Skin epidermis (tissue), 12 donors: ENCODE data around the gene HMSD.
A peak's percentile ranks its signal among the peaks of the same experiment; 100 is the strongest.

Experiments
- H3K27ac ChIP-seq, 21 experiments: fragments of 200-600 bp; sonication (generic) in 11 of 21; one replicate each; pipeline ENCODE4 v1.5.0; 2020; ENCODE audit warnings: mild to moderate bottlenecking in 3 of 21, inconsistent platforms in 2 of 21, moderate library complexity in 2 of 21
- H3K4me3 ChIP-seq, 7 experiments: fragments of 200-600 bp; sonication (generic) in 2 of 7; one replicate each; pipeline ENCODE4 v1.5.0; 2020; ENCODE audit warnings: inconsistent platforms in 2 of 7, mild to moderate bottlenecking in 2 of 7, moderate library complexity in 1 of 7

HMSD gene

GRCh38 chr18:63981719-63982118, 32.6 kb downstream of the HMSD start:
- H3K27ac ChIP-seq: peak overlapping the region in 2 of 21 experiments; percentile 22 to 60
- H3K4me3 ChIP-seq: no peak overlapping the region

- H3K4me3 ChIP-seq: no peak overlapping the region
These were observed 33.3 kb downstream of the HMSD start for GRCh38 chr18:63982361-63982760.

GRCh38 chr18:63986885-63987284, 37.8 kb downstream of the HMSD start:
- no peak overlapping the region for H3K27ac ChIP-seq

More at GRCh38 chr18:63982361-63982760, 33.3 kb downstream of the HMSD start:
- peak overlapping the region in 1 of 21 experiments; percentile 13 for H3K27ac ChIP-seq

GRCh38 chr18:63987743-63988142, 38.6 kb downstream of the HMSD start:
- H3K4me3 ChIP-seq: no peak overlapping the region

More at GRCh38 chr18:63986885-63987284, 37.8 kb downstream of the HMSD start:
- no peak overlapping the region for H3K4me3 ChIP-seq

GRCh38 chr18:63992751-63993150, 43.6 kb downstream of the HMSD start:
- Histone ChIP-seq H3K27ac (no peak overlapping the region), H3K4me3 (no peak overlapping the region)

More at GRCh38 chr18:63987743-63988142, 38.6 kb downstream of the HMSD start:
- H3K27ac ChIP-seq: no peak overlapping the region

- H3K4me3 ChIP-seq: no peak overlapping the region
- no peak overlapping the region for H3K27ac ChIP-seq
These were observed 45.8 kb downstream of the HMSD start for GRCh38 chr18:63994783-63995399.

- Histone ChIP-seq H3K27ac (no peak overlapping the region), H3K4me3 (no peak overlapping the region)
These were observed 47.9 kb downstream of the HMSD start for GRCh38 chr18:63997041-63997440.

GRCh38 chr18:63997606-63998005, 48.5 kb downstream of the HMSD start:
- Histone ChIP-seq H3K27ac (no peak overlapping the region), H3K4me3 (no peak overlapping the region)

GRCh38 chr18:63999871-64000270, 50.8 kb downstream of the HMSD start:
- no peak overlapping the region for H3K27ac ChIP-seq
- no peak overlapping the region for H3K4me3 ChIP-seq

GRCh38 chr18:64002581-64002980, 53.5 kb downstream of the HMSD start:
- Histone ChIP-seq H3K27ac (no peak overlapping the region), H3K4me3 (no peak overlapping the region)

GRCh38 chr18:64009305-64009704, 60.2 kb downstream of the HMSD start:
- Histone ChIP-seq H3K27ac (no peak overlapping the region), H3K4me3 (no peak overlapping the region)
